ENCODE data around the gene KEL.
"Not testable (repeated sequence)": the region's sequence is repeated elsewhere in the genome, so short reads cannot be mapped to it uniquely, and the experiment has no call there.

Gene KEL, protein sequence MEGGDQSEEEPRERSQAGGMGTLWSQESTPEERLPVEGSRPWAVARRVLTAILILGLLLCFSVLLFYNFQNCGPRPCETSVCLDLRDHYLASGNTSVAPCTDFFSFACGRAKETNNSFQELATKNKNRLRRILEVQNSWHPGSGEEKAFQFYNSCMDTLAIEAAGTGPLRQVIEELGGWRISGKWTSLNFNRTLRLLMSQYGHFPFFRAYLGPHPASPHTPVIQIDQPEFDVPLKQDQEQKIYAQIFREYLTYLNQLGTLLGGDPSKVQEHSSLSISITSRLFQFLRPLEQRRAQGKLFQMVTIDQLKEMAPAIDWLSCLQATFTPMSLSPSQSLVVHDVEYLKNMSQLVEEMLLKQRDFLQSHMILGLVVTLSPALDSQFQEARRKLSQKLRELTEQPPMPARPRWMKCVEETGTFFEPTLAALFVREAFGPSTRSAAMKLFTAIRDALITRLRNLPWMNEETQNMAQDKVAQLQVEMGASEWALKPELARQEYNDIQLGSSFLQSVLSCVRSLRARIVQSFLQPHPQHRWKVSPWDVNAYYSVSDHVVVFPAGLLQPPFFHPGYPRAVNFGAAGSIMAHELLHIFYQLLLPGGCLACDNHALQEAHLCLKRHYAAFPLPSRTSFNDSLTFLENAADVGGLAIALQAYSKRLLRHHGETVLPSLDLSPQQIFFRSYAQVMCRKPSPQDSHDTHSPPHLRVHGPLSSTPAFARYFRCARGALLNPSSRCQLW

DNA sequence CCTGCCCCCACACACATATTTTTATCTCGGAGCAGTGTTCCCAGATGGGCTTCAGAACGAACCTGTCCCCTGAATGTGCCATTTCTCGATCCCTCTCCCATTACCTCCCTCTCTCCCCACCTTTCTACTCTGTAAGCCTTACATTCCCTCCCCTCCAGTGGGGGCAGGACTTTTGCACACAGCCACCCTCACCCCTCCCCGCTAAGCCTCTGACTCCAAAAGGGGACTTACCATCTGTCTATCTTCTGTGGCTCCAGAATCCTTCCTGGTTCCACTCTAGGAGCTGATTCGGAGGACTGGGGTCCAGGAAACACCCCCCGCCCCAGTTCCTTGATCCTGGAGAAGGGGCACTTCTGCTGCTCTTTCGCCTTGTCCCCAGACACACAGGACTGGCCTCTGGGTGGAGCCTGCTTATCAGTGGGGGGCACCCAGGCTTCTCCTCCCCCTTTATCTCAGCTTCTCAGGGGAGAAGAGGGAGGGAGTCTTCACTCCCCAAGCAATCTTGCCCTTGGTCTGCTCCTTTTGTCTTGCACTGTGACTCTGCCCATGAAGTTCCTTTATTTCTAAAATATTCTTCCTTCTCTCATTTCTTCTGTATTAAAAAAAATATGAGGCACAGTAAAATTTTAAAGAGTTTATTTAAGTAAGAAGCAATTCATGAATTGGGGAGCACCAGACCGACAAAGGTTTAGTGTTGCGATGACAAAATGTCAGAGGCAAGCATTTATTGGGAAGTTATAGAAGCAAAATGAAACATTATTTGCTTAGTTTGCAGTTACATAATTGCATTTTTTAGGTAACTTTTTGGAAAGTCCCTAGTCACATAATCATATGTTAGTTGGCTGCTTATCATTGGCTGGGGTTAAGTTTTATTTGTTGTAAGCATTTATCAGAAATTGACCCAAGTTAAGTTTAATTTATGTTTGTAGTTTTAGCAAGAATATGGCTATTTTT is at the start of gene KEL:
KEL (minus strand) TSS at position 391 of the 954 bp plus-strand sequence; CDS start at position 234, 157 bp downstream.
- no peak for FAIRE-seq

DNA sequence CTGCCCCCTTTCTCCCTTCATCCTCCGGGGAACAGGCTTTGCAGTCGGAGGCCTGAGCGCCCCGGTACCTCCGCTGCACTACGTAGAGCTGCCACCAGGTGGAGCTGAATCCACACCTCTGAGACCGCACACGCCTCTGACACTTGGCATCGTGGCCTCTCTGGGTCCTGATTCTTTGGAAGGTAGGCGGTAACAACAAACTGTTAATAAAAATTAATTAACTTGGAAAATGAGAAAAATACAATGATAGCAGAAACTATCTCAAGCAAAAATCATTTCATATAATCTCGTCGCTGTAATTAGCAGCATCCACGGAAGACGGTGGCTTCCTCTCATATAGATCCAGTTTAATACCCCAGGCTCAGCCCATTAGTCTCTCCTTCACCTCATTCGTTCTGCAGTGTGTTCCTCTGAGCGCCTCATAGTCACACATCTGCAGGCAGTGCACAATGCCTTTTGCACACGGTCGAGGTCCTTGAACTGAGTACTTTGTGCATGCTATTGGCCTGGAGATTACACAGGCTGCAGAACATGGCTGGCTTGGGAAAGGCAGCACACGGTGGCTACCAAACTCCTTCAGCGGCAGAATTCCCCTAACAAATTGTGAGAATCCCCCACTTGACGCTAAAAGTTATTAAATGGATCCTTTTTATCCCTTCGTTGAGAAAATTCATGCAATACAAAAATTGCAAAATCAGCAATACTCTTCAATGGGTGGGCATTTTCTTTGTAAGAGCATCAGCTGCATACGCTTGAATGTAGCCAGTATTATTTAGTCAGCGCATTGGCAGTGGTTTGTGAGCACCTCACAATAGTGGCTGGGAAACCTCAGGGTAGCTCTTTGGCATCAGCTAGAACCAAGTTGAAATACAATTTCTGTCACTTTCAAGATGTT is 46.1 kb upstream of the KEL start:
- FAIRE-seq = peak; percentile 14

DNA sequence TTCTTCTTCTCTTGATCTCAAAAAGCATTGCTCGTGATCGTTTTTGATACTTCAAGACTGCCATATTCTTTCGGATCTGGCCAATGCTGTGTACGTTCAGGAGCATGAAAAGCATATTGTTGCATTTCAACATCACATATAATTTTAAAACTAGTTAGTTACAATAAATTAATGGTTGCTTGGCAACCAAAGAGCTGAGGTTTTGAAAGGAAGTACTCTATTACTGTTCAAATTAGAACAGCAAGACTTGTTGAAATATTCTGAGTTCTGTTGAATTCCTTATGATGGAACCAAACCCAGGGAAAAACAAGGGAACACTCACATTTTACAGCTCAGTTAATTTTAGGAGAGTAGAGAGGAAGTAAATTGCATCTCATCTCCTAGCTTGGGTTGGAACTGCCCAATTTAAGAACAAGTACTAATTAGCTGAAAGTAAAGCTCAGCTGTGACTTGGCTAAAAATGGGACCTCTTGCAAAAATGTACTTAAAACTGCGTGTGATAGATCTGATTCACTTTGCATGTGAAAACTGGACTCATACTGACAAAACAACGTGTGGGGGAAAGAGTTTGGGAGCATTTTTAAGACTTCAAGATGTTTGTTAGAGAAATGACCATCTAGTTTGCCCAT is 43.6 kb upstream of the KEL start:
- no peak for FAIRE-seq

DNA sequence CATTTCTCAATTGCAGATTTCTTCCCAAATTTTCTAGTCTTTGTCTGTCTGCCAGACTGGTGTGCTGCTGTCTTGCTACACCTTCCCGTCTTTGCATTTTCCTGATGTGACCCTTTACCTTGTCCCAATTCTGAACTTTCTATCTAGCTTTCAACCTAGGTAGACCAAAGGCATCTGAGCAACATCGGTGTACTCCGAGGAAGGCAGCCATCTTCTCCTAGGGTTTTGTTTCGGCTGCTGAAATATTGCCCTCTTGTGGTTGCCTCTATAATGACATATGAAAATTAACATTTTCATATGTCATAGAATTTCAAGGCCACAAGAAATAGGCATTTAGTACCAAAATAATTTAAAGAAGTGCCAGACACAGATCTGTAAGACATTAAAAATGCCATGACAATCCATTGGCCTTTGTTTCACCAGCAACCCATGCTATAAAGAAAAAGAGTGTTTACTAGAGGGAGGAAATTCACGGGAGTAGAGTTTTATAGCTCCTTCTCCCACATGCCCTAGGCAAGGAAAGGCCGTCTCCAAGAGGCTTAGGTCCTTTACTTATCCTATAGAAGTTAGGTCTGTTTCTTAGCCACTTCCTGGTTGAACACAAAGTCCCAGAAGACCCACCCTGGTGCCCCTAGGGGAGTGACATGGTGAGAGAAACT is 41.4 kb upstream of the KEL start:
- peak; percentile 96 for FAIRE-seq

DNA sequence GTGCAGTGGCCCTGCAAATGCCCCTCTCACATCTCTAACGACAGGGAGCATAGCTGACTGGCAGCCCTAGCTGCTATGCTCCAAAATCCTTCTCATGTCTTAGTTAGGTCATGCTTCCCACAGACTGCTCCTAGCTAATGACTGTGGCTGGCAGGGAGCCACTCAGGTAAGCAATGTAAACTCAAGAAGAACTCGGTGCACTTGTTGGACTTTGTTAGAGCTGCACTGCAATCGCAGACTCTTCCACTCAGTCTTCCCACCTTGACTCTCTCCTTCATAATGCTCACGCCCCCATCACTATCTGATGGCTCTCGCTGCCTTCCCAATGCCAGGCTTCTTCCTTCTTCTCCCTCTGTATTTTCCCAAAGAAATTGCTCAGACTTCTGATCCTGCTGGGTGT is 40.7 kb upstream of the KEL start:
- no peak for FAIRE-seq

DNA sequence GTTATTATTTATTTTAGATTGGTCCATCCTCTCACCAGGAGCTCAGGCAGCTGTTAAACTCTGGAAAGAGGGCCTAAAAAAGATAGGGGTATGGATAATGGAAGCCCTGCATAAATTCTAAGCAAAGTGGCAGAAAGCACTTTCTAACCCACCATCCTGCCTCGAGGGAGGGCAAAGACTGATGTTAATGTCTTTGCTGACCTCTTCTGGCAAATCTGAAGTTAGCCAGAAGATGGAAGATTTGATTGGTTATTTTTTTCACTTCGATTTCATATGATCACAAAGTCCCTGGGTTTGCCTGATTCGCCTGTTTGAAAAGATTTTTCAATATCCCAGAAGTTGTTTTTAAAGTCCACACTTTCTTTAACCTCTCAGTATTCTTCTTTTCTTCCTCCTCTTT is 39.9 kb upstream of the KEL start:
- FAIRE-seq = peak; percentile 80

DNA sequence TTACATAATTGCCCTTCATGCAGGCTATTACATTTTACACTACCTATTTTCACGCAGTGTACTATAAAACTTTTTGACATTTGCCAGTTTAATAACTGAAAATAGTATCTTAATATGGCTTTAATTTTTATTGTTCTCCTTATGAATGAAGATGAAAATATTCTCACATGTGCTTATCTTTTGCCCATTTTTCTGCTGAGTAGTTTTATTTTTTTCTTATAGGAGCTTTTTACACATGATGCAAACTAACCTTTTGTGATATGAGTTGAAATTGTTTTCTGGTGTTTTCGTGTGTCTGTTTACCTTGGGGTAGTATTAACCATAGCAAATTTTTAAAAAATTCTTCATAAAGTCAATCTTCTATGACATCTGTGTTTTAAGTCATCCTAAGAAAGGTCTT is 38.5 kb upstream of the KEL start:
- no peak for FAIRE-seq

DNA sequence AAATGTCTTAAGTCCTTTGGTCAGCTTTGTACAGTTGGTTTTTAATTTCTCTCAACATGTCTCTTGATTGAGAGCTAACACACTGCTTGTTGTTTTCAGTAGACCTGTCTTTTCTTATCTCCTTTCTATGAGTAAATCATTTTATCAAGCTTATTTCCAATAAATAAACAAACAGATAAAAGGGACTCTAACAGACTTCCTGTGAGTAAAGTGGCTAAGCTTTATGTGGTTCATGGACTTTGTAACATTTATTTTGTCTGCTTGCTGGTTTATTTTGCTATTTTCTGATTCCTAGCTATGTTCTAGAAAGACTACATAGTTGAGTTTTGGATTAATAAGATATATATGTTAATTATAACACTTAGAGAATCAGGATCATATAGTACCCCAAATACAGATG is 37.6 kb upstream of the KEL start:
- no peak for FAIRE-seq

DNA sequence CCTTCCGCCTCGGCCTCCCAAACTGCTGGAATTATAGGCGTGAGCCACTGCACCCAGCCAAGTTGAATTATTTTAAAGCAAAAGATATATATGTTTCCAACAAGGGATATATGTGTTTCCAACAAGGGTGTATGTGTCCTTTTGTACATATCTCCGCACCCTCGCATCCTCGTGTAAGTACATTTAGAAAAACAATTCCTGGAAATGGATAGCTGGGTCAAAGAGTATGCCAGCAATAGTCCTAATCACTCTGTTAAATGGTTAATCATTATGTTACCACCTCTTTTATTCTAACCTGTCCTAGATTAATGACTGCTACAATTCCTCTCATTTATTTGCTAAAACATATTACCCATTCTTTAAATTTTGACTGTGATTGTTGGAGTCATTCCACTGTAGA is 36.8 kb upstream of the KEL start:
- FAIRE-seq = no peak

DNA sequence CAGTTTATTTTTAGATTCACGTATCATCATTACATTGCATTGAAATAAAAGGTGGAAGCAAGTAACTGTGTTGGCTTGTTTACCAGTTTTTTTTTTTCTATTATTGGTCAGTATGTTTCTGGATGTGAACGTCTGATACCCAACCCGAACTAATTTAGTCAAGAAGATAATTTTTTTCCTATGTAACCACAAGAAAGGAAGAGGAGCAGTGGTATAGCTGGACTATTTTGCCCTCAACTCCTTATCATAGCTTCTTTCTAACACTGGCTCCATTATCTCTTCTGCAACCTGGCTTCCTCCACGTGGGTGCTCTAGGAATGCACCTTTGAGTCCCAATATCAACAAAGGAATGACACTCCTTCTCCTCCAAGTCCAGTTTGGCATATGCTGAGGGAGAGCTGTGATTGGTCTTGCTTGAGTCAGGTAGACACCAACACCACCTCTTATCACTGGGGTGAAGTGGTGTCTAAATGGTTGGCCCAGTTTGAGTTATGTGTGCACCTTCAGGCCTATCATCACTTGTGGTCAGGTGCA is 35.4 kb upstream of the KEL start:
- no peak for FAIRE-seq

DNA sequence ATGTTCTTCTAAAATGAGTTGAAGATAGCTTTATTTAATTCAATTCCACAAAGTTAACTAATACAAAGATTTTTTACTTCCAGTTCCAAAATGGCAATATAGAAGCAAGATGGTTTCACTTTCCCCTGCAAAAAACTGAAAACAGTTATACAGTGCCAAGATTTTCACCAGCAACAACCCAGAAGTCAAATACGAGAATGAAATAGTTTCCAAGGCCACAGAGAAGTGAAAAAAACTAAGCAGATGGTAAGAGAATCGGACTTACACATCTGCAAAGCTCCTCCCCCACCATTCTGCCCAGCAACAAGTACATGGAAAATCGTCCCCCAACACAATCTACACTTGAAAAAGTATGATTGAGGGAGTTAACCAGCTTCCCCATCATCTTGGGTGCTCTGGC is 30.3 kb upstream of the KEL start:
- no peak for FAIRE-seq

DNA sequence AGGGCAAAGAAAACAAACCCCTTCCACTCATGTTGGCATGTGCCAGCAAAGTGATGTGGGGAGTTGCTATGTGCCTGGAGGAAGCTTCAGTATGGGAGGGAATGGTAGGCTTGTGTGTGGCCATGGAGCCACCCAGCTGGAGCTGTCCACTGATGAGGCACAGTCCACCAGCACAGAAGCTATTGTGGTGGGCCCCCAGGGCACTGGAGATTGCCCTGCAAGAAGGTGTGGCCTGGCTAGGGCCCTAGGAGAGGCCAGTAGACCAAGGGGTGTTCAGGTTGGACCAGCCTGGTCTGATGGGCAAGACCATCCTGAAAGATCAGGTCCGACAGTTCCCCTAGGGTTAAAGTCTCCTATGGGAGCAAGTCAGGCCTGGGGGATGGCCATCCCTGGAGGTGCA is 22.1 kb upstream of the KEL start:
- FAIRE-seq = no peak

DNA sequence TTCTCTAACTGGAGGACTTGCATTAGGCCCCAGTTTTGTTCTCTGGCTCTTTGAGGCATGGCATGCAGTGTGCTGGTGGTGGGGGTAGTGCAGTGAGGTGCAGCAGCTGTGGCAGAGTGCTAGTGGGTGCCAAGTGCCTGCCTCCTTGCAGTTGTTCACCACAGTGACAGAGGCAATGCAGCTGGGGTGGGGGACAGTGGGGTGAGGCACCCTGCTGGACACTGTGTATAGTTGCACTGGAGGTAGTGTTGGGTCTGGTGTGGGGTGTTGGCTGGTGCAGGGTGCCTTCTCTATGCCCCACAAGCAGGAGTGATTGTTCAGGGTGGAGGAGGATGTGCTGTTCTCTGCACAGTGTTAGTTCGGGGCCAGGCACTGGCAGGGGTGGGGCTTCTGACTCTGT is 21.7 kb upstream of the KEL start:
- FAIRE-seq = no peak

DNA sequence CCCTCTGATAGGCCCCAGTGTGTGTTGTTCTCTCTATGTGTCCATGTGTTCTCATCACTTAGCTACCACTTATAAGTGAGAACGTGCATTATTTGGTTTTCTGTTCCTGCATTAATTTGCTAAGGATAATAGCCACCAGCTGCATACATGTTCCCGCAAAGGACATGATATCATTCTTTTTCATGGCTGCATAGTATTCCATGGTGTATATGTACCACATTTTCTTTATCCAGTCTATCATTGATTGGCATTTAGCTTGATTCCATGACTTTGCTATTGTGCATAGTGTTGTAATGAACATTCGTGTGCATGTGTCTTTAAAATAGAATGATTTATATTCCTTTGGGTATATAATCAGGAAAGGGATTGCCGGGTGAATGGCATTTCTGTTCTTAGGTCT is 16.2 kb upstream of the KEL start:
- not testable (repeated sequence) for FAIRE-seq

DNA sequence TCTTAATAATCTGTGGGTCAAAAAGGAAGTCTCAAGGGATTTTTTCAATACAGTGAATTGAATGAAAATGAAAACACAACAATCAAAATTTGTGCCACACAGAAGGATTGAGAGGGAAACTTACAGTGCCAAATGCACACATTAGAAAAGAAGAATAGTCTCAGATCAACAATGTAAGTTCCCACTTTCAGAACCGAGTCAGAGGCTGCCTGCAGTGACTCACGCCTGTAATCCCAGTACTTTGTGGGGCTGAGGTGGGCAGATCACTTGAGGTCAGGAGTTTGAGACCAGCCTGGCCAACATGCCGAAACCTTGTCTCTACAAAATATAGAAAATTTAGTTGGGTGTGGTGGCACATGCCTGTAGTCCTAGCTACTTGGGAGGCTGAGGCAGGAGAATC is 12.5 kb upstream of the KEL start:
- FAIRE-seq = no peak

DNA sequence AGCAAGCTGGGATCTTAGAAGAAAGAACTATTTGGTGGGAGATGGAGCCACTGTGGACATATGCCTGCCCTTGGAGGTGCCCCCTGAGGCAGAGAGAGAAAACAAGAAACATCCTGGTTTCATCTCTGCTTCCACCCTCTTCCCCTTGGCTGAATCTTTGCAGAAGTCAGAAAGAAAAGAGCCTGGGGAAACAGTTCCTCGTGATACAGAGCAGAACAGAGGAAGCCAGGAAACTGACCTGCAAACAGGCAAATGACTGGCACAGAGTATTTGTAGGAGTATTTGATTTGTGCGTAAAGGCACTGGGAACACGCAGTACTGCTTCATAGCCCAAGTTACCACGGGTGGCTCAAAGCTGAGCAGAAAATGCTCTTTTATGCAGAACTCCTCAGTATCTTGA is 7.0 kb upstream of the KEL start:
- no peak for FAIRE-seq

DNA sequence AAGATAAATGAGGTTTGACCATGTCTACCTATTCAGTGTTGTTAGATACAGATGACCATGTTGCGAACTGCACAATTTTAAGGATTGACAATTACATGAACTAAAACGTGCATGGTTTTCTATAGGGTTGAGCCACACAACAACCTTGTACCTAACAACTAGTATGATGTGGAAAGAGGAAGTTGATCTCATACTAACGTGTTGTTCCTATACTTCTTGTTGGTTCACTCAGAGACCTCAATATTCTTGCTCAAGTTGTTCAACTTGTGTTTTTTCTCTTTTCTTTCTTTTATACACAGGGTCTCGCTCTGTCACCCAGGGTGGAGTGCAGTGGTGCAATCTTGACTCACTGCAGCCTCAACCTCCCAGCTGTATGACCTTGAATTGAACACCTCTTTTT is 6.1 kb upstream of the KEL start:
- FAIRE-seq = no peak

DNA sequence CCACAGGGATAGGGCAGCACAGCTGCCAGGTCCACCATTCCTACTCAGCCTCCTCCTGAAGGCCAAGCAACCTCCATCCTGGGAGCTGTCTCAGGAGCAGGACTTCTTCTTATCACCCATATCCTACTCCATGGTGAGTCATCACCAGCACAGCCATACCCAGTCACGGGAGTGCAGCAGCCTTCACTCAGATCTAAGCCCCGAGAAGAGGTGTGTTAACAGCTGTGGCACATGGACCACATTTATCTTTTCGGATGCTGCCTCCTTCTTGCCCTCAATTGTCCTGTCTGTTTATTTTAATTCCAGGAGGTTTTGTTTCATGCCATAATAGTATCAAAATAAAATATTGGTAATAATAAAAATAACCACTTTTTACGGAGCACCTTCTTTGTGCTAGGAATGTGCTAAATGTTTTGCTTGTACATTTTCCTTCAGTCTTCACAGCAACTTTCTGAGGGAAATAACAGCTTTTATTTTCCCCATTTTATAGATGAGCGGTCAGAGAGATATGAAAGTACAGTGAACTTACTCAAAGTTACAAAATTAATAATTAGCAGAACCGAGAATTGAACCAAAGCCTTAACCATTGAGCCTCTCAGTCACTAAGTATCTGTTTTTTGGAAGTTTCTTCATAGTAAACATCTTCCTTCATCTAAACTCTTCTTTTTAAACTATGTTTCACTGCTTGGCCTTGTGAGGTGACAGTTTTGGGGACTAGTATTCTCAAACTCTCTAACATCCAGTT is 2.5 kb upstream of the KEL start:
- FAIRE-seq = no peak

DNA sequence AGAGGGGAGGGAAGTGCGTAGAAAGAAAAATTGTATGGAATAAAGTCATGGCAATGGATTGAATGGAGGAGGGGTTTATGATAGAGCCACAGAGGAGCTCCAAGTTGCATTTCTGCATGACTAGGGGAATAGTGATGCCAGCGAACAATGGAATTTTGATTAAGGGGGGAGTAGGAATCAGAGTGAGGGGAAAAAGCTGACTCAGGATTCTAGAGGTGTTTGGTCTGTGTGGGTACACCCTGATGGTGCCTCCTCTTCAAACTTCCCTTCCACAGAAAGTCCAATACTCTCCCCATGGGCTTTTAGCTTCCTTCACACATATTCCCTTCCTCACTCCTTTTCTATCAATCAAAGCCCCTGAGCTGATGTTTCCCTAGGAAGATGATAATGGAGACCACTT is 1.8 kb upstream of the KEL start:
- FAIRE-seq = no peak

DNA sequence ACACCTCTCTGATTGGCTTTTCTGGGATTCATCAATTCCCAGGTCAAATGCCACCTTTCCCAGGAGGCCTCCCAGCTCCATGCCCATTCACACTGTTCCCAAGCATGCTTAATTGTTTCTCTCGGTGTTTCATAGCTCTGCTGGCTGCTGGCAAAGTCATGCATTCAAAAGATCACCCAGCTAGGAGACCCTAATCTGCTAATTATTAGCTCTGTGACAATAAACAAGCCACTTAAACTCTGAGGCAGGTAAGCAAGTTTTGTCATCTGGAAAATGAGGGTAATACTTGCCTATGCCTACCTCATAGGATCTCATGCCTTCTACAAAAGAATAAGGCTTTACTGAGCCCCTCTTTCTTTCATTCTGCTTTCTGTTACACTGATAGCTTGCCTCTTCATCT is 828 bp upstream of the KEL start:
- FAIRE-seq = no peak
